GM18873 (cell line): Measurements from ENCODE around the gene NF1.
"Not testable (repeated sequence)": the region's sequence is repeated elsewhere in the genome, so short reads cannot be mapped to it uniquely, and the experiment has no call there.

Source experiments
- ATAC-seq: cut with Tn5 transposase; IDR thresholded peaks from one replicate; pipeline ENCODE4 v1.9.1; 2021; ENCODE audit warnings: mild to moderate bottlenecking, moderate library complexity, moderate number of reproducible peaks; ENCODE audit not compliant: unreplicated experiment, low FRiP score

The NF1 gene

GRCh38 chr17:31094600-31095235, at the start of gene NF1:
NF1 (plus strand) TSS chr17:31094977; CDS start chr17:31095310, 333 bp downstream.
- peak; percentile 75 for ATAC-seq

DNA sequence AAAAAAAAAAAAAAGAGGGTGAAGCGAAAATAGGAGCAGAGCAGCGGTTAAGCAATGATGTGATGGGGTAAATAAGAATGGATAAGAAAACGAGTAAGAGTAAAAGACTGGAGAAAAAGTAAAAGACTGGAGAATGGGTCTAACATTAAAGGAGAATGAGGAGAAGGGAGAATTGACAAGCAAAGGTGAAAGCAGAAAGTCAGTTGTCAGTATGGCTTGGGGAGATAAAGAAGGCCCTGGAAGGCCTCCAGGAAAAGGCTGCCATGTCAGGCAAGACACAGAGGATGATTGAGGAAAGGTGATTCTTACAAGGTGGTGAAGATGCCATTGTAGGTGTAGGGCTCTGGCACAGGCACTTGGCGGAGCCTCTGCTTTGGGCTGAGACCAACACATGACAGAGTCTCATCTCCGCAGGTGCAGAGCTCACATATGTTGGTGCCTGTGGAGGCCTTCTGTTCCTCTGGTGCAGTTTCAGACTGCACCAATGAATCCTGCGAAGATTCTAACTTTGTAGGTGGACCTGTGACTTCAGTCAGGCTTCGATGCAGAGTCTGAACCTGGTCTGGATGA, 47.8 kb upstream of the NF1 start:
- not testable (repeated sequence) for ATAC-seq

DNA sequence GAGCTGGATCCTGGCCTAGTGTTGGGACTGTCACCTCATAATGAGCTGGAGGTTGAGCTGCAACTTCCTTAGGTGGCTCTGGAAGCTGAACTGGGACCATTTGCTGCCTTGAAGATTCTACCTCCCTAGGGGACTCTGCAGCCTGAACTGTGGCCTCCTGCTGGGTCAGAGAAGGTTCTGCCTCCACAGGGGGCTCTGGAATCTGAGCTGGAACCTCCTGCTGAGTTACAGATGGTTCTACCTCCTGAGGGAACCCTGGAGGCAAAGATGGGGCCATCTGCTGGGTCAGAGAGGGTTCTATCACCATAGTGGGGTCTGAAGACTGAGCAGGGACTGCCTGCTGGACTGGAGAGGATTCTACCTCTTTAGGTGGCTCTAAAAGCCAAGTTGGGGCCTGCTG, 46.6 kb upstream of the NF1 start:
- ATAC-seq: no peak

GRCh38 chr17:31048780-31049179, 46.0 kb upstream of the NF1 start:
- no peak for ATAC-seq

- no peak for ATAC-seq
Measured at GRCh38 chr17:31050948-31051347, 43.8 kb upstream of the NF1 start.

GRCh38 chr17:31051506-31051905, 43.3 kb upstream of the NF1 start:
- ATAC-seq: no peak

GRCh38 chr17:31052187-31052889, 42.4 kb upstream of the NF1 start:
- no peak for ATAC-seq

- no peak for ATAC-seq
Measured at GRCh38 chr17:31053071-31053470, 41.7 kb upstream of the NF1 start.

DNA sequence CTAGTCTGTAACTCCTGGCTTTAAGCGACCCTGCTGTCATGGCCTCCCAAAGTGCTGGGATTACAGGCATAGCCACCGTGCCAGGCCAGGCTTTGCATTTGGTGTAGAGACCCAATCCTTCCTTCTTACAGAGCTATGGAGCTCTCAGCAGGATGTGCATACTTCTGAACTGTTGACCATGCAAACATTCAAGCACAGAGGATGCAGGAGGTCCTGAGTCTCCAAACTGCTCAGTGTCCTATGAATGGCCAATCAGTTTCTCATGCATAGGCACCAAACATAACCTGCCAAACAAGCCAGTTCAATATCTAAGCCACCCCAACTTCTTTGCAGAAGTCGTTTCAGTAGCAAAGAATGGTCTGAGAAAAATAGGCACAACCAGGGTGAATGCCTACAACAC, 40.0 kb upstream of the NF1 start:
- no peak for ATAC-seq

DNA sequence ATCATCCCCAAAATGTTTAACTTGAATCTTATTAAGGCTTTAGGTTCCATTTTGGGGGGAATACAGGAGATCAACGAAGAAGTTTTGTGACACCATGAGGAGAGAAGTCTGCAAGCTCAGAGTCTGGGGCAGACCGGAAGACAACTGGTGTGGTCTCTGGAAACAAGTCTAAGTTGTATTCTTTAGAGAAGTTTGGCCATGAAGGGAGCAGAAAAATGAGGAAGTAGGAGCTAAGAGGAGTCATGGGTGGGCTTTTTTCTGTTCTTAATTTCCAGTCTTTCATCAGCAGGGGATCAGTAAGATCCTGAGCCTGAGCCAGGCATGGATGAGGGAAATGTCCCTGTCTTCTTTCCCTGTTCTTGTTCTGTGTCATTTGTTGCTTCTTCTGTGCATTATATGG, 35.8 kb upstream of the NF1 start:
- ATAC-seq: no peak

GRCh38 chr17:31060791-31061550, 33.8 kb upstream of the NF1 start:
- ATAC-seq: no peak

DNA sequence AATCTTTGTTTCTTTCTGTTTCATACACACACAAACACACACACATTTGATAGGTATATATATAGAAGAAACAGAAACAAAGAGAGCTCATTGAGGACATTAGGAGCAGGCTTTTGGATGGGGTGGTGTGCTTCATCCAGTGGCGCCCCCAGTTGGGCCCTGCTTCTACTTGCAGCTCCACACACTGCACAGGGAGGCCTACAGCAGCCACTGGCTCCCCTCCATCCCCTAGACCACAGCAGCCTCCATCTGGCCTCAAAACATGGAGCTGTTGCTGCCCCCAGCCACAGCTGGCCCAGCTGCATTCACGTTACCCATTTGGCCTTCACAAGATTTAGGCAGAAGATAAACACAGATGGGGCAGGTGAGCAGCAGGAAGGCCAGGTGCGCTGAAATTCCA, 33.1 kb upstream of the NF1 start:
- no peak for ATAC-seq

- ATAC-seq: no peak
Measured at GRCh38 chr17:31062346-31062745, 32.4 kb upstream of the NF1 start.

DNA sequence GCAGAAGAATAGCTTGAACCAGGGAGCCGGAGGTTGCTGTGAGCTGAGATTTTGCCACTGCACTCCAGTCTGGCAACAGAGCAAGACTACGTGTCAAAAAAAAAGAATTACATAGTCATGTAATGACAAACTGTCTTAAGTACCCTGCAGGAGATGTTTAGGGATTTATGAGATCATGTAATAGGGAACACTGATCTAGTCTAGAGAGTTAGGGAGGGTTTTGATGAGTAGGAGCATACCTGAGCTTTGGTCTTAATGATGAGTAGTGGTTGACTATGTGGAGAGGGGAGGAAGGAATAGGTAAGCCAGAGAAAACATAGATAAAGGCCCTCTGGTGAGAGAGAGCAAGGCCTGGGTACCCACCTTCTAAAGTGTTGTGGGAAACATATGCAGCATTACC, 30.1 kb upstream of the NF1 start:
- no peak for ATAC-seq

DNA sequence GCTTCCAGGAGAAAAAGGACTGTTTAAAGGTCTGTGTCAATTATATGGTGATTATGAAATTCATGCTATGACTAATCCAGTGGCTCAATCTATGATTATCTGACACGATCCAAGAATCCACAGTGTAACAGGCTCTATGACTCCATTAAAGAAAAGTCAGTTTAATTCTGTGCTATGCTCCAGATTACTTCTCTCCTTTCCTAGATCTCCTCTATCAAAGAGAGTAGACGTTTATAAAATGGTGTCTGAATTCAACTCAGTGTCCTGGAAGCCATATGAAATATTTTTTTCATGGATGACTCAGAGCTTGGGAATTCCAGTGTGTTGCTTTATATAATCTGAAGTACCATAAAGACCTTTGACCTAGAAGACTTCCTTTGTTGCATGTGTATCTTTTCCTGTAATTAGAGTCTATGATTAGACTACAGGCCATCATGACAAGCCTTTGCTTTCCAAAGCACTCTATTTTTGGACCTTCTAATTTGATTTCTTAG, 27.0 kb upstream of the NF1 start:
- no peak for ATAC-seq

DNA sequence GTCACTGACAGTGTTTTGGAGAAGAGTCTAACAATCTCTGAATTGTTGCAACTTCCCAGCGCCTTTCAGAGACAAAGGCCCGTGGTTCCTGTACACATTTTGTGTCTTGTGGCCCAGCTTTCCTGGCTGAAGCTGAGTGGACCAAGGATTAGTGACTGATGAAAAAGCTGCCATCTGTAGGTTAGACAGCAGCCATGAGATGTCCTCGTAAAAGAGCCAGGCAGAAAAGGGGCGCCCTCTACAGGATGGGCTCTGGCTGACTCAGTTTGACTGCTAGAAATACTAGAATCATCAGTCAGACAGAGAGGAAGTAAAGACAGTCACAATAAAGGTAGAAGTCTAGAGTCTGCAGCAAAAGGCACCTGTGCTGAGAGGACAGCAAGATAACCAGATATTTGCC, 26.5 kb upstream of the NF1 start:
- no peak for ATAC-seq

- no peak for ATAC-seq
Measured at GRCh38 chr17:31072186-31072585, 22.6 kb upstream of the NF1 start.

DNA sequence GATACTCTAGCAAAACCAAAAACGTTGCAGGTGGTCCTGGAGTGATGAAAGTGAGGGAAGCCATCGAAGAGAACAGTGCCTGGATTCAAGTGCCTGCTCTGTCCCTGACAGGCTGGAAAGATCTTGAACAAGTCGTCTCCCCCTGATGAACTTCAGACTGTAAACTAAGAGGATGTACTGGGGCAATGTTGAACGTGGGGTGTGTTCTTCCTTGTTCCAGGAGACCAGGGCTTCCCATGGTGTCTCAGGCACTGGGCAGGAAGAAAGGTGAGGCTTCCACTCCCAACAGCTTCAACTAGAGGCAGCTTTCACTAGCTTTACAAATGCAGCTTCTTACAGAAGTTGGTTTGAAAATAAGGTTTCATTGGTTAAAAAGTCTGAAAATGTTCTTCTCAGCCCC, 21.4 kb upstream of the NF1 start:
- ATAC-seq: no peak

- no peak for ATAC-seq
Measured at GRCh38 chr17:31074772-31075555, 19.8 kb upstream of the NF1 start.

GRCh38 chr17:31078290-31078689, 16.5 kb upstream of the NF1 start:
- ATAC-seq: no peak
